Bronchial epithelial cell (primary cell): Measurements from ENCODE around the gene PM20D1. TPM values are rescaled to one million over a fixed set of nuclear protein-coding genes. Genes with fewer than 3 reads are reported as not detected.

ENCODE experiments used
- DNase-seq: peaks from one replicate; pipeline ENCODE4 v3.0.0-alpha.2; 2010; ENCODE audit warnings: low read depth
- FAIRE-seq: peaks from 2 replicates; lab custom pipeline; 2011; peaks lifted over from hg19 to GRCh38; lab: Jason Lieb, UNC
- H3K27me3 ChIP-seq: 2 replicates; pipeline ENCODE4 v1.5.1; 2011; ENCODE audit warnings: low read length; ENCODE audit not compliant: control insufficient read depth, insufficient read depth
- H3K36me3 ChIP-seq: 2 replicates; pipeline ENCODE4 v1.5.1; 2011; ENCODE audit warnings: low read length; ENCODE audit not compliant: control insufficient read depth, insufficient read depth
- H3K4me3 ChIP-seq: 2 replicates; pipeline ENCODE4 v1.5.1; 2011; ENCODE audit warnings: mild to moderate bottlenecking, low read depth, low read length, control low read depth
- CTCF ChIP-seq: IDR thresholded peaks from 2 replicates; pipeline ENCODE4 v1.5.1; 2011; ENCODE audit warnings: mild to moderate bottlenecking, moderate library complexity, low read length, control low read depth, inconsistent platforms; ENCODE audit not compliant: insufficient read depth, severe bottlenecking
- total RNA-seq: library from RNA; depleted of rRNA; stranded (reverse); fragments of >200 nt; gene quantifications from 2 replicates; pipeline ENCODE4 v1.2.1, GENCODE V29; 2014

PM20D1 gene
- total RNA-seq, 1 donor from 2014 or later: not detected

DNA sequence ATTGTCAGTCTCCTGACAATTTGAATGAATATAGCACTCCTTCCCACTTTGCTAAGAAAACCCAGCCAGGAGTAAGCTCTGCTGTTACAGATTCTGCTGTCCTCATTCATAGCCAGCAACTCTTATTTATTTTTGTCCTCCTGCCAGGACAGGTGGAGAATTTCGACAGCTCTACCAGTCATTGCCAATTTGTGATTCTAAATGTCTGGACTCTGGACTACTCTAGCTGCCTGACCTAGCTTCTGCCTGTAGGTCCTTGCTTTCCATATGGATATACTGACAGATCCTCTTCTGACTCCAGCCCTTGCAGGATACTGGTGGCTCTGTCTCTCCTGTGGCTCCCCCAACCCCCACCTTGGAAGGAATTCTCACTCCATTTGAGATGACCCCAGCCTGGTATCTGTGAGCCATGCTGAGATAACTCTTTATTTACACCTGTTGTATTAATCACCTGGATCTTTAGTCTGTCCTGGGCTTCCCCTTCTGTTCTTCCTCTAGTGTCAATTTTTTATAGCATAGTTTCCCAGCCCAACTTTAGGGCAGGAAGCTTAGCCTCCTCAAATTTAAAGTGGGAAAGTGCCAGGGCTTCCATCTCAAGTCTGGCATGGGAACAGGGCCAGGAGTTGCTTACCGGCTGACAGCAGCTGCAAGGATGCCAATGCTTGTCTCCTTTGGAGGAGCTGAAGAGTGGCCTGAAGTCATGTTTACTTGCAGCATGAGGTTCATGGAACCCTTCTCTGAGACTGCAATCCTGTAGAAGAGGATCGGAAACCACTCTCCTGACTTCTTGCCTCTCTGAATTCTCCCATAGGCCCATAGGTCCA lies 6.7 kb downstream of the PM20D1 start:
- Histone ChIP-seq H3K36me3 (no peaks in the 10 kb centered on the region), H3K4me3 (no peak overlapping the region), H3K27me3 (no peaks in the 10 kb centered on the region)
- DNase-seq (no peak), FAIRE-seq (no peak)
- TF ChIP-seq CTCF: no peak

- TF ChIP-seq CTCF: no peak
- FAIRE-seq: no peak
- Histone ChIP-seq H3K27me3 (no peaks in the 10 kb centered on the region), H3K4me3 (no peak overlapping the region), H3K36me3 (no peaks in the 10 kb centered on the region)
- DNase-seq: no peak
Observed at GRCh38 chr1:205842229-205842628, 7.7 kb downstream of the PM20D1 start.

GRCh38 chr1:205840146-205840923 lies 9.6 kb downstream of the PM20D1 start:
- no peak for TF ChIP-seq CTCF
- DNase-seq (no peak), FAIRE-seq (no peak)
- Histone ChIP-seq H3K27me3 (no peaks in the 10 kb centered on the region), H3K36me3 (no peaks in the 10 kb centered on the region), H3K4me3 (no peak overlapping the region)

- no peaks in the 10 kb centered on the region for H3K36me3 ChIP-seq
- no peak overlapping the region for H3K4me3 ChIP-seq
- FAIRE-seq: no peak
Observed at GRCh38 chr1:205837382-205837970, 12.5 kb downstream of the PM20D1 start.

GRCh38 chr1:205834751-205835150 lies 15.2 kb downstream of the PM20D1 start:
- no peak for TF ChIP-seq CTCF
- DNase-seq: no peak
- no peak overlapping the region for H3K4me3 ChIP-seq
- H3K36me3 ChIP-seq: no peaks in the 10 kb centered on the region
- no peaks in the 10 kb centered on the region for H3K27me3 ChIP-seq
- no peak for FAIRE-seq

More at GRCh38 chr1:205837382-205837970, 12.5 kb downstream of the PM20D1 start:
- no peak for DNase-seq
- H3K27me3 ChIP-seq: no peaks in the 10 kb centered on the region
- TF ChIP-seq CTCF: no peak
